HUDEP-2 (cell line): ENCODE data around the gene BCAS4.
"Not testable (repeated sequence)": the region's sequence is repeated elsewhere in the genome, so short reads cannot be mapped to it uniquely, and the experiment has no call there.

Experiments used
- DNase-seq, 76 experiments: peaks; one replicate each; lab custom pipeline; 2025; ENCODE audit not compliant: unreplicated experiment in 76 of 76; lab: John Stamatoyannopoulos, UW

The BCAS4 gene

DNA sequence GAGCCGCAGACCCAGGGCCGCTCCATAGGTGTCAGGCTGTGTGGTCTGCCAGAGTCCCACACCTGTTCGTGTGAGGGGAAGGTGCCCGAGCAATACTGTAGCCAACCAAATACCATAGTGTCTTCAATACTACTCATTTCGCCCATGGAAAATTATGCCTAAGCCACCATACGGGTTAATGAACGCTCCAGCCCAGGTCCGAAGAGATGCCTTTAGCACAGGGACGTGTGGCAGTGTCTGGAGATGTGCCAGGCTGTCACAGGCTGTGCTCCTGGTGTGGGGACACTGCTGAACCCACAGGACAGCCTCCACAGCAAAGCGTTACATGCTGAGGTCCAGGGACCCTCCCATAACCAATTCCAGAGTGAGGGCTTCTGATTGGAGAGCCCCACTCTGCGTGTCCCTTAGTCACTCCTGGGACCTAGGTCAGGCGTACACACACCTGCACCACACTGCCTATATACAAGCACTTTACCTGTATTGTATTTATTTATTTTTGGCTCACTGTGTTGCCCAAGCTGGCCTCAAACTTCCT is 25.2 kb upstream of the BCAS4 start:
- not testable (repeated sequence) for DNase-seq

DNA sequence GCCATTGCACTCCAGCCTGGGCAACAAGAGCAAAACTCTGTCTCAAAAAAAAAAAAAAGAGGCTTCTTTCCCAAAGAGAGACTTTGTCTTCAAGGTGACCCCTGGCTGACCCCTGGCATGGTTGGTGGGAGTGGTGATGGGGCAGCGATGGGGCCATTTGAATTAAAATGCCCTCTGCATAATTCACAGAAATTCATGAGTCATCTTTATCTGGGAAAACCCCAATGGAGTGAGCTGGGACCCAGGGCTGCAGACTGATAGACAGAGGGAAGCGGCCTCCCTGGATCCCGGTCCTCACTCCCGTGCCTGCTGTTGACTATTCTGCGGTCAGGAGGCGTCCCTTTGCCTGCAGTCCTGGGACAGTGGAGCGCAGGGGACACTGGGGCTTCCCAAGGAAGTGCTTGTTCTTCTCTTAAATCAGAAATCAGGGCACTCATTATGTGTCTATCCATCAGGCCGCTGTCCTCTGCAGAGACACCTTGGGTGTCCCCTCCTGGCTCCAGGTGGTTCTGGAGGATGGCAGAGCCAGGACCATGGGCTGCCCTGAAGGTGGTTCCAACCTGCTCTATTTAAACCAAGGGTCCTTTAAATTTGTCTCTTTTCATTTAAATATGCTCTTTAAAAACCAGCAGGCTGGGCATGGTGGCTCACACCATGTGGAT is 23.3 kb upstream of the BCAS4 start:
- not testable (repeated sequence) for DNase-seq

DNA sequence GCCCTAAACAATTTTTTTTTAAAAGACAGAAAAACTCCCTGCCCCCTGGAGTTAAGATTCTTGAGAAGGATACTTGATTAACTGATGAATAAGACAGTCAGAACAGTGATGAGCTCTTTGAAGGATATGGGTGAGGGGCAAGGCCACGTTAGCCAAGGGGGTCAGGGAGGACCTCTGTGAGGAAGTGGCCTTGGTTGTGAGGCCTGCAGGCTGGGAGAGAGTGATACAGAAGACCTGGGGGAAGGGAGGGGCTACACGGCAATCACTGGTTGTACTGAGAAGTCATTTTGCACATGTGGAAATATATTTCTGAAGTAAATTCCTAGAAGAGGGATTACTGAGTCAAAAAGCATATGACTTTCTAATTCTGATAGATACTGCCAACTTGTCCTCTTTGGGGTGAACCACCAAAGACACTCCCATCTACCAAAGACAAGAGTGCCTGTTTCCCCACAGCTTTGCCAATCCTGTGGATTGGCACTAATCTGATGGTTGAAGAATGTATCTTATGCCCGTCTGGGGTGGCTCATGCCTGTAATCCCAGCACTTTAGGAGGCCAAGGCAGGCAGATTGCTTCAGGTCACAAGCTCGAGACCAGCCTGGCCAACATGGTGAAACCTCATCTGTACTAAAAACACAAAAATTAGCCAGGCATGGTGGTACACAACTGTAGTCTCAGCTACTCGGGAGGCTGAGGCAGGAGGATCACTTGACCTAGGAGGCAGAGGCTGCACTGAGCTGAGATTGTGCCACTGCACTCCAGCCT is 22.3 kb upstream of the BCAS4 start:
- no peak for DNase-seq

DNA sequence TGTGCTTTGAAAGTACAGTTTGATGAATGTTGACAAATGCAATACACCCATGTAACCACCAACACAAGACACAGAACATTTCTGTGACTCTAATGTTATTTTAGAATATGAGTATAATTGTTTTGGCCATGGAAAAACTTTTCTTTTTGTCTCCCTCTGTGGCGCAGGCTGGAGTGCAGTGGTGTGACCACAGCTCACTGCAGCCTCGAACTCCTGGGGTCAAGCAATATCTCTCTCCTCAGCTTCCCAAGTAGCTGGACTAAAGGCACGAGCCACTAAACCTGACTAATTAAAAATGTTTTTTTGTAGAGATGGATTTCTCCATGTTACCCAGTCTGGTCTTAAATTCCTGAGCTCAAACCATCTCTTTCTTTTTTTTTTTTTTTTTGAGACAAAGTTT is 20.3 kb upstream of the BCAS4 start:
- no peak for DNase-seq

DNA sequence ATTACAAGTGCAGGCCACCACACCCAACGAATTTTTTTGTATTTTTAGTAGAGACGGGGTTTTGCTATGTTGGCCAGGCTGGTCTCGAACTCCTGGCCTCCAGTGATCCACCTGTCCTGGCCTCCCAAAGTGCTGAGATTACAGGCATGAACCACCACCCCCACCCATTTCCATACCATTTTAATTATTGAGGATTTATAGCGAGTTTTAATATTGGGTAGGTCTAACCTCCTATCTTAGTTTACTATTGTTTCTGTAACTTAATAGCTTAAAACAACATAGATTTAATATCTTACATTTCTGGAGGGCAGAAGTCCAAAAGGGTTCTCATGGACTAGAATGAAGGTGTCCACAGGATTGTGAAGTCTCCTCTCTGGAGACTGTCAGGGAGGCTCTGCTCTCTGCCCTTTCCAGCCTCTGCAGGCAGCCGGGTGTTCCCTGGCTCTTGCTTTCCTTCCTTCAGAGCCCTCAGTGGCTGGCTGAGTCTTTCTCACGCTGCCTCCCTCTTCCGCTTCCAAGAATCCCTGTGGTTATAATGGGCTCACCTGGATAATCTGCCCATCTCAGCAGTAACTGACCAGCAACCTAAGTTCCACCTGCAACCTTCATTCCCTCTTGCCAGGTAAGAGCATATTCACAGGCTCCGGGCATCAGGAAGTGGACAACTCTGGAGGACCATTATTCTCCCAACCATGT is 18.6 kb upstream of the BCAS4 start:
- DNase-seq, result no peak

DNA sequence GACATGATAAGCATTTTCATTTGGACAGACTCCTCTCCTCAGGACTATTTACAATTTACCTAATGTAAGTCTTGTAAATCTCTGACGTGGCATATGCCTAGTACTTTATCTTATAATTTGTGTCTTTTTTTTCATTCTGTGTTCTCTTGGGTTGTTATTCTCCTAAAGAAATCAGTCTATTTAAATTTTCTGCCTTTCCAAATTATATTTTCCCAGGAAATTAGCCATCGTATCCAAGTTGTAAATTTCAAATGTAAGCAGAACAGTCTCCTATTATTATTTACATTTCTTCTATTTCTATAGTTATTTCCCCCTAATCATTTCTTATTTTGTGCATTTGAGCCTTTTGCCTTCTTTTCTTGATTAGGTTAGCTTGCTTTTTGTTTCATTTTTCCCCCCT is 17.5 kb upstream of the BCAS4 start:
- no peak for DNase-seq

DNA sequence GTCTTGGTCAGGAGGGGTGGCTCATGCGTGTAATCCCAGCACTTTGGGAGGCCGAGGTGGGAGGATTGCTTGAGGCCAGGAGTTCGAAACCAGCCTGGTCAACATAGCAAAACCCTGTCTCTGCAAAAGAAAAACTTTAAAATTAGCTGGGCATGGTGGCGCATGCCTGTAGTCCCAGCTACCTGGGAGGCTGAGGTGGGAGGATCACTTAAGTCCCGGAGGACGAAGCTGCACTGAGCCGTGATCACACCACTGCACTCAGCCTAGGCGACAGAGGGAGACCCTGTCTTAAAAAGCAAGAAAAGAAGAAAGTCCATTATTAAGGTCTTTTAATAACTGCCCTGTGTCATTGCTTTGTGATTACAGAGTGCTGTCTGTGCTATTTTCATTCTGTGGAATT is 15.9 kb upstream of the BCAS4 start:
- DNase-seq, result not testable (repeated sequence)

DNA sequence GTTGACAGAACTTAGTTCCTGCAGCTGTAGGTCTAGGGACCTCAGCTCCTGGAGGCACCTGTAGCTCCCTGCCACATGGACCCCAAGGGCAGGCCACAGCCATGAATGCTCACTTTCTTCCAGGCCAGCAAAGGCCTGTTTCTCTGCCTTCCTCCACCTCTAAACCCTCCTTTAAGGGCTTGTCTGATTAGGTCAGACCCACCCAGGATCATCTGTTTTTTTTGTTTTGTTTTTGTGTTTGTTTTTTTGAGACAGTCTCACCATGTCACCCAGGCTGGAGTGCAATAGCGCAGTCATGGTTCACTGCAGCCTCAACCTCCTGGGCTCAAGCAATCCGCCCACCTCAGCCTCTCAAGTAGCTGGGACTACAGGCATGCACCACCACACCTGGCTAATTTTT is 11.5 kb upstream of the BCAS4 start:
- DNase-seq, result no peak

DNA sequence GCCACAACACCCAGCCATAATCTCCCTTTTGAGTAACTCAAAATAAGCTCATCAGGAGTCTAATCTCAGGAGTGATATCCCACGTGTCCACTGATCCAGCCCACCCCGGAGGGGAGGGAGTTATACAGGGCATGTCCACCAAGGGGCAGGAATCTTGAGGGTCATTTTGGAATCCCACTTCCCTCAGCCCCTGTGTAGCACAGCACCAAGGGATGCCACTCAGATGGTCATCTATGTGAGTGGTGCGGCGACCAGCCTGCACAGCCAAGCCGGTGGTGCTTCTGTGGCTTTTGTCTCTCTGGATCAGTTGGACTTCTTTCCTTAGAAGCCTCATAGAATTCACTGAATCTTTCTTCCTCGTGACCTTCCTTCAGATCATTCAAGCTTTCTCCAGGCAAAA is 11.0 kb upstream of the BCAS4 start:
- no peak for DNase-seq

DNA sequence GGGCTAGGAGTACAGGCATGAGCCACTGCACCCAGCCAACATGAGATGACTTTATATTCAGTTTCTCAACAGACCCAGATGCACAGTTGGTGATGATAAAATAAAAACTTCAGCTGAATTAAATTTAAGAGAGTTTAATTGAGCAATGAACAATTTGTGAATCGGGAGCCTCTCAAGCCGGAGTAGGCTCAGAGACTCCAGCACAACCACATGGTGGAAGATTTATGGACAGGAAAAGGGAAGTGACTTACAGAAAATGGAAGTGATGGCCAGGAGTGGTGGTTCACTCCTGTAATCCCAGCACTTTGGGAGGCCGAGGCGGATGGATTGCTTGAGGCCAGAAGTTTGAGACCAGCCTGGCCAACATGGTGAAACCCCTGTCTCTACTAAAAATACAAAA is 10.4 kb upstream of the BCAS4 start:
- no peak for DNase-seq

DNA sequence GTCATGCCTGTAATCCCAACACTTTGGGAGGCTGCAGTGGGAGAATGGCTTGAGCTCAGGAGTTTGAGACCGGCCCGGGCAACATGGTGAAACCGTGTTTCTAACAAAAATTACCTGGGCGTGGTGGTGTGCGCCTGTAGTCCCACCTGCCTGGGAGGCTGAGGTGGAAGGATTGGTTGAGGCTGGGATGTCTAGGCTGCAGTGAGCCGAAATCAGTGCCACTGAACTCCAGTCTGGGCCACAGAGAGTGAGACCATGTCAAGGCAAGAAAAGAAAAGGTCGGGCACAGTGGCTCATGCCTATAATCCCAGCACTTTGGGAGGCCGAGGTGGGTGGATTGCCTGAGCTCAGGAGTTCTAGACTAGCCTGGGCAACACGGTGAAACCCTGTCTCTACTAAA is 8.2 kb upstream of the BCAS4 start:
- DNase-seq, result no peak

DNA sequence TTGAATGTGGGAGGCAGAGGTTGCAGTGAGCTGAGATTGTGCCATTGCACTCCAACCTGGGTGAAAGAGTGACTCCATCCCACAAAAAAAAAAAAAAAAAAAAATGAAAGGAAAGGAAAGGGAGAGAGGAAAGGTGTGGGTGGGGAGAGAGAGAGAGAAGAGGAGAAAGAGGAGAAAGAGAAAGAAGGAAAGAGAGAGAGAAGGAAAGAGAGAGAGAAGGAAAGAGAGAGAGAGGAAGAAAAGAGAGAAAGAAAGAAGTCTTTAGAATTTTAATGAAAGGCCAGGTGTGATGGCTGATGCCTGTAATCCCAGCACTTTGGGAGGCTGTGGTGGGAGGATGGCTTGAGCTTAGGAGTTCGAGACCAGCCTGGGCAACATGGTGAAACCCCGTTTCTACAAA is 7.7 kb upstream of the BCAS4 start:
- DNase-seq, result no peak

DNA sequence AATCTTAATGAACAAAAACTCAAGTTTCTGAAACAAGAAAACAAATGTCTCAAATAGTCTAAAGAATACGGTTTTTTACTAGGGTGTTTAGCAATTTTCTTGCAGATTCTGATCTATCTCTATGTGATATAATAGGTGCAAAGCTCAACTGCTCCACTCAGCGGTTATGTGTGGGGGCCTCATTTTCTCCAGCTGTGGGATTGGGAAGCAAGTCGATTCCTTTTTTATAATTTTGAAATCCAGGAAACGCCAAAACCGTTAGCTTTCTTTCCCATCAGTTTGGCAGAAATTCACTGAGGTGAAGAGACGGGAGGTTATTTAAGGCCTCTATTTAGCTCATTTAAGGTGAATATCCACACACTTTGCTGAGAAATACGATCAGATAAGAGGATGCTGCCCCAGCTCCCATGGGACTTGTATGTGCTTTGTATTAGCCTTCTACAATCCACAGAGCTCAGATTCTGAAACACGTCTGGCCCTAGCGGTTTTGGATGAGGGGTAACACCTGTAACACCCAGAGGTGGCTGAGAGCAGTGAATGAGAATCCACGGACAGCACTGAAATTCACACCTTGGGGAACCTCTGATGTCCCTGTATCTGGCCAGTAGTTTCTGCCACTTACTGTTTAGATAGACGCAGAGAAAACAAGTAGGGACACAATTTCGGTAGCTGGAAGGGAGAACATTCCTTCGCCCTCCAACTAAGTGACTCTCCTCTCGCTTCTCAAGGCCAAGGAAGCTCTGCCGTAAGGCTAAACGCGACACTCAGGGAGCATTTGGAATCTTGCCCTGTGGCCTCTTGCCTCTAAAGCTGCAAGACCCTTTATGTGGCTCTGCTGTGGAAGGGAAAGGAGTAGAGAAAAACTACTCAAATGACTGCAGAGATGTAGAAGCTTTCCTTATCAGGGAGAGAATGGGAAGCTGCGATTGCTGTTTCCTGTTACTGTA is 6.5 kb upstream of the BCAS4 start:
- peak in 2 of 76 experiments; percentile 5 to 6 for DNase-seq

DNA sequence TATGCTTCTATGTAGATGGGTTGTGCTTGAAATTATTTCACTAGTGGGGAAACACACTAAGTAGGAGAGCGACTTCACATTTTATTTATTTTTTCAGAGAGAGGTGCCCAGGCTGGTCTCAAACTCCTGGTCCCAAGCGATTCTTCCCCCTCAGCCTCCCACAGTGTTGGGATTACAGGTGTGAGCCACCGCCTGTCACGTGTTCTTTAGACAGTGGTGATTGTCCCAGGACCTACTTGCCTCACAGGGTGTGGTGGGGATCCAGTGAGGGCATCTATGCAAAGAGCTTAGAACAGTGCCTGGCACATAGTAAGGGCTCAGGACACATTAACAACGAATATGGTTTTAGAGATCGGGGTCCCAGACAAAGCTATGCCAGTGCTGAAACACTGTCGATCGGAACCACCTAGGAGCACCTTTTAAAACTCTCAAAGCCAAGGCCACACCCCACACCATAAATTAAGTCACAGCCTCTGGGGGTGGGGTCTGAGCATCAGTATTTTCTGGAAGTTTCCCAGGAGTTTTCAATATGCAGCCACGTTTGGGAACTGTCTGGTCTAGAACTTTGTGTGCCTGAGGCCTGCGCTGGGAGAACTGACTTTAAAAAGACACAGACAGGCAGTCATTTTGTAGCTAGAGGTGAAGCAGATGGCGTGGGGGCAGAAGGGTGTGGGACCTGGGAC is 4.8 kb upstream of the BCAS4 start:
- no peak for DNase-seq

DNA sequence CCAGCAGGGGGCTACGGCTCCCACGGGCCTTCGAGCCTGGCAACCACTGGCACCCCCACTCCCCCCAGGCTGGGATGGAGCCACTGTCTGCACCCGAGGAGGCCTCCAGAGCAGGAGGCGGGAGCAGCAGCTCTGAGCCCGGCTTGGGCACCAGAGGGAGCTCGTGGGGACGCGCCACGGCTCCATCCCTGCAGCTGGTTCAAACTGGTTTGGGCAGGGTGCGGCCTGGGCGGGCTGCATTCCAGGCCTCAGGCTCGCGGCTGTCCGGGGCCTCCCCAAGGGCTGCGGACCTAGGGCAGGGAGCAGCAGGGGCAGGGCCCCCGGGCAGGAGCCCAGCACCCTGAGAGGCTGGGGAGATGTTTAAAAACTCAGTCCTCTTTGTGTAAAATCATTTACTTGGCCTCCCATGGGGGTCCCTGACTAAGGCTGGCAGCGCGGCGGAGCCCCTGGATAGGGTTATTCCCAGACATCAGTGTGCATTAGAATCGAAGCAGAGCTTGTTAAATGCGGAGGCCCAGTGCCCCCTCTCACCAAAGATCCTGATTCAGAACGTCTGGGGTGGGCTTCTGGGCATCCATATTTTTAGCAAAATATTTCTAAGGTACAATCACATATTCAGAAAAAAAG is 4.1 kb upstream of the BCAS4 start:
- peak in 74 of 76 experiments; percentile 27 to 90 (median 78) for DNase-seq

DNA sequence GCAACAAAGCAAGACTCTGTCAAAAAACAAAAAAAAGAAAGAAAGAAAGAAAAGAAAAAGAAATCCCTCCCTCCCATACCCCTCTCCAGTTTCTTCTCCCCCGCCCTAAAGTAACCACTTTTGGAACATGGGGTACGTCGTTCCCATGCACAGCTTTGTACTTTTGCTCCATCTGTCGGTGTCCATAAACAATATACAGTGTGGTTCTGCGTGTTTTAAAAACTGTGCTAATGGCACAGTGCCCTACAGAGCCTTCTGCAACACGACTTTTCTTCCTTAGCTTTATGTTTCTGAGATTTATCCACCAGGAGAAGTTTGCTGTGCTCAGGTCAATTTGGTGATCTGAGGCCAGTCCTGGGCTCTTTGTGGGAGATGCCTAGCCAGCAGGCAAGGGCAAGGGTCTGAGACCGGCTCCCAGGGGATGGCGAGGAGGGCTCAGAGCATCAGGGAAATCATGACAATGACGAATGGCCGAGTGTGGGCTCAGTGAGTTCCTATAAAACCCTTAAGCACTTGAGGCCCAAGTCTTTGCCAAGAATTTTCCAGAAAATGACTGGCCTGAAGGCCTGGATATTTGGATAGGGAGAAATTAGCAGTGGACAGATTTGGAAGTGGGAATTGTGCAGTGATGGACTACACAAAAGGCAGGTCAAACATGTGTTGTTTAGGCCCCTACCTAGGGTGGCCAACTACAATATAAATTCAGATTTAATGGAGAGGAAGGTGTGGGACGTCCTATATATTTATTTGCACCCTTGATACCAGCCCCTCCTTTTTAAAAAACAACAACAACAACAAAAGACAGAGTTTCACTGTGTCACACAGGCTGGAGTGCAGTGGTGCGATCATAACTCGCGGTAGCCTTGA is 1.9 kb upstream of the BCAS4 start:
- no peak for DNase-seq

DNA sequence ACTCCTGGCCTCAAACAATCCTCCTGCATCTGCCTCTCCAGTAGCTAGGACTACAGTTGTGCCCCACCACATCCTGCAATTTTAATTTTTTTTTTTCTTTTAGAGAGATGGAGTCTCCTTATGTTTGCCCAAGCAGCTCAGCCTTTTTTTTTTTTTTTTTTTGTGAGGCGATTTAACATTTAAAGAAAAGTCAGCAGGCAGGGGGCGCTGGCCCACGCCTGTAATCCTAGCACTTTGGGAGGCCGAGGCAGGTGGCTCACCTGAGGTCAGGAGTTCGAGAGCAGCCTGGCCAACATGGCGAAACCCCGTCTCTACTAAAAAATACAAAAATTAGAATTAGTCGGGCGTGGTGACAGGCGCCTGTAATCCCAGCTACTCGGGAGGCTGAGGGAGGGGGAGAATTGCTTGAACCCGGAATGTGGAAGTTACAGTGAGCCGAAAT is 1.3 kb upstream of the BCAS4 start:
- peak in 13 of 76 experiments; percentile 1 to 25 (median 8) for DNase-seq

DNA sequence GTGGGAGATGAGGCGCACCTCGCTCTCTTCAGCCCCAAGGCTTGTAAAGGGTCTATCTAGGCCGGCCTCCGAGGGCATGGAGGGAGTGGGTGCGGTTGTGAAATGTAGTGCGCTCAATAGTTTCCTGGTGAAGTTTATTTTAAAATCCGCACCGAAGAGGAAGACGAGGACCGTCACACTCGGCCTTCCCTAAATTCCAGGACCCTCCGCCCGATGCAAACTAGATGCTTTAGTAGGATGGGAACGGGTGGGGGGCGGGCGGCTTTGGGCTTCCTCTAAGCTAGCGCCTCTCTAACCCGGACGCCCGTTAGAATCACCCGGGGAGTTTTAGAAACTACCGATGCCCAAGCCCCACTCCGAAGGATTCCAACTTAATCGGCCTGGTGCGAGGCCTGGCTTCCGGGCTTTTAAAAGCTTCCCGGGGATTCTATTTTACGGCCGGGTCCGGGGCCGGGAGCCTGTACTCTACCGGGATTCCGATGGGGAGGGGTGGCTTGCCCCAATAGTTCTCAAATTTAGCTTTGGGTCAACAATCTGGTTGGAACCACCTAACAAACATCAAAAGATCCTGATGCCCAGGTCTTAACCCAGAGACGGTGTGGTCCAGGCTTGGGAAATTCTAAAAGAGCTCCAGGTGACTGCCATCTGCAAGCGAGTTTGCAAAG is 548 bp upstream of the BCAS4 start:
- DNase-seq, result peak in 2 of 76 experiments; percentile 15 to 28
